ENCODE measurements around the gene EML2.

Gene EML2

GRCh38 chr19:45640849-45641273 lies 1.7 kb upstream of the EML2 start:
- TF ChIP-seq ZNF384 (IDR thresholded peaks at IDR 0.05): no peak
- peak; percentile 77 for TF ChIP-seq PKNOX1 (IDR thresholded peaks at IDR 0.05)
- peak; percentile 56 for DNase-seq (ENCODE audit: extremely low spot score)
- ChIA-PET CTCF (interaction anchor here (0.5 to 2.8 kb wide), 9 partner anchors 10 to 125 kb away, joined by 3 to 15 read pairs (median 6); no protein-coding TSS in a partner anchor), POLR2A (interaction anchor here (0.6 to 3.5 kb wide), 13 partner anchors 13 to 235 kb away, joined by 3 to 28 read pairs (median 4); partner anchors contain the start of genes OPA3, QPCTL and SNRPD2)

- no peak for DNase-seq (ENCODE audit: extremely low spot score)
- TF ChIP-seq LEF1 (IDR thresholded peaks at IDR 0.05; ENCODE audit: borderline replicate concordance): no peak
- CTCF ChIA-PET: interaction anchor here (1.8 kb wide), 1 partner anchor 22 kb away, joined by 6 read pairs; no protein-coding TSS in a partner anchor
- POLR2A ChIA-PET: interaction anchor here (1.3 to 1.8 kb wide), 3 partner anchors 8 to 24 kb away, joined by 3 to 5 read pairs (median 3); no protein-coding TSS in a partner anchor
These were observed 1.1 kb downstream of the EML2 start for GRCh38 chr19:45637890-45638667.

GRCh38 chr19:45636902-45637301 lies 2.3 kb downstream of the EML2 start:
- ChIA-PET CTCF (interaction anchor here (0.6 kb wide), 1 partner anchor 228 kb away, joined by 3 read pairs; no protein-coding TSS in a partner anchor), POLR2A (interaction anchor here (1.4 kb wide), 1 partner anchor 9 kb away, joined by 3 read pairs; no protein-coding TSS in a partner anchor)
- TF ChIP-seq FOXM1 (IDR thresholded peaks at IDR 0.05; ENCODE audit: borderline replicate concordance): no peak
- no peak for TF ChIP-seq ARNT (IDR thresholded peaks at IDR 0.05)
- no peak for TF ChIP-seq BHLHE40 (IDR thresholded peaks at IDR 0.05; ENCODE audit: borderline replicate concordance)
- TF ChIP-seq LEF1 (IDR thresholded peaks at IDR 0.05; ENCODE audit: borderline replicate concordance): no peak
- no peak for TF ChIP-seq FOXK2 (IDR thresholded peaks at IDR 0.05)
- TF ChIP-seq PKNOX1 (IDR thresholded peaks at IDR 0.05): no peak
- no peak for TF ChIP-seq HDGF (IDR thresholded peaks at IDR 0.05; ENCODE audit: borderline replicate concordance)
- no peak for DNase-seq (ENCODE audit: extremely low spot score)

- ChIA-PET POLR2A (no interaction called here), CTCF (no interaction called here)
- DNase-seq (ENCODE audit: extremely low spot score): no peak
- no peak for TF ChIP-seq SP1 (IDR thresholded peaks at IDR 0.05)
These were observed 2.9 kb downstream of the EML2 start for GRCh38 chr19:45636275-45636674.

- TF ChIP-seq ARNT (IDR thresholded peaks at IDR 0.05) (no peak), SUZ12 (IDR thresholded peaks at IDR 0.05) (no peak), LEF1 (IDR thresholded peaks at IDR 0.05; ENCODE audit: borderline replicate concordance) (no peak), L3MBTL2 (conservative IDR thresholded peaks at IDR 0.05) (no peak), NFRKB (IDR thresholded peaks at IDR 0.05) (no peak), FOXK2 (IDR thresholded peaks at IDR 0.05) (no peak), TARDBP (IDR thresholded peaks at IDR 0.05) (no peak), FOXA1 (IDR thresholded peaks at IDR 0.05) (no peak), CTBP1 (IDR thresholded peaks at IDR 0.05; ENCODE audit: borderline replicate concordance) (no peak), SP1 (IDR thresholded peaks at IDR 0.05) (no peak), BHLHE40 (IDR thresholded peaks at IDR 0.05; ENCODE audit: borderline replicate concordance) (no peak), HDGF (IDR thresholded peaks at IDR 0.05; ENCODE audit: borderline replicate concordance) (no peak), FOXM1 (IDR thresholded peaks at IDR 0.05; ENCODE audit: borderline replicate concordance) (no peak), ZNF384 (IDR thresholded peaks at IDR 0.05) (no peak), ELF4 (IDR thresholded peaks at IDR 0.05) (no peak), PKNOX1 (IDR thresholded peaks at IDR 0.05) (no peak)
- peak; percentile 93 for DNase-seq (ENCODE audit: extremely low spot score)
- ChIA-PET CTCF (interaction anchor here (1.6 kb wide), 1 partner anchor 9 kb away, joined by 3 read pairs; no protein-coding TSS in a partner anchor), POLR2A (interaction anchor here (0.6 to 1.6 kb wide), 2 partner anchors 17 to 74 kb away, joined by 3 to 4 read pairs; no protein-coding TSS in a partner anchor)
These were observed 6.6 kb downstream of the EML2 start for GRCh38 chr19:45632468-45633196.

- POLR2A ChIA-PET: interaction anchor here (0.8 to 1.3 kb wide), 4 partner anchors 9 to 62 kb away, joined by 3 to 4 read pairs (median 3); partner anchors contain the start of genes QPCTL and SNRPD2
- no peak for DNase-seq (ENCODE audit: extremely low spot score)
- CTCF ChIA-PET: interaction anchor here (1.1 kb wide), 2 partner anchors 11 to 12 kb away, joined by 3 to 4 read pairs; no protein-coding TSS in a partner anchor
- no peak for TF ChIP-seq PKNOX1 (IDR thresholded peaks at IDR 0.05)
- no peak for TF ChIP-seq ELF4 (IDR thresholded peaks at IDR 0.05)
- TF ChIP-seq ARNT (IDR thresholded peaks at IDR 0.05): no peak
- no peak for TF ChIP-seq TARDBP (IDR thresholded peaks at IDR 0.05)
- TF ChIP-seq ZNF384 (IDR thresholded peaks at IDR 0.05): peak; percentile 54
These were observed 8.7 kb downstream of the EML2 start for GRCh38 chr19:45630463-45630862.

Data from HEK293T (cell line).